HG03139 (cell line): ENCODE measurements around the gene NCAM2.

ENCODE experiments used
- ATAC-seq: cut with Tn5 transposase; IDR thresholded peaks from one replicate; pipeline ENCODE4 v1.9.1; 2021; ENCODE audit not compliant: unreplicated experiment

Gene NCAM2

DNA sequence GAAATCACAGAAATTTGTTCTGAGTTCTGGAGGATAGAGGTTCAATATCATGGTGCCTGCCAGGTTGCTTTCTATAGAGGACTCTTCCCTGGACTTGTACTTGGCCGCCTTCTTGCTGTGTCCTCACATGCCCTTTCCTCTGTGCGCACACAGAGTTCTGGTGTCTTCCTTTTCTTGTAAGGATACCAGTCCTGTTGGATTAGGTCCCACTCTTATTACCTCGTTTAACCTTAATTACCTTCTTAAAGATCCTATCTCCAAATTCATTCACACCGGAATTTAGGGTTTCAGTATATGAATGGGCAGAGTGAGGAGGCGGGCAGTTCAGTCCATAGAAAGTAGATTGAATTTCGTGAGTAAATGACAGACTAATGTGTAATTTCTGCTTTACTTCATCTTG is 413.9 kb downstream of the NCAM2 start:
- ATAC-seq, result no peak

DNA sequence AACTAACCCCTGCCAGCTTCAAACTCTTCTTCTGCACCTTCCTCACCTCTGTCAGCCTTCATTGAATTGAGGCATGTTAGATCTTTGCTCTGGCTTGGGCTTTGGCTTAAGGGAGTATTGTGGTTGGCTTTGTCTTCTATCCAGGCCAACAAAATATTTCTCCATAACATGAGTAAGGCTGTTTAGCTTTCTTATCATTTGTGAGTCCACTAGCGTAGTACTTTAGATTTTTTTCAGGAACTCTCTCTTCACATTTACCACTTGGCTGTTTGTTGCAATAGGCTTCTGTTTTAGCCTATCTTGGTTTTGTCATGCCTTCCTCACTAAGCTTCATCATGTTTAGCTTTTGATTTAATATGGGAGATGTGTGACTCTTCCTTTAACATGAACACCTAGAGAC is 417.5 kb downstream of the NCAM2 start:
- no peak for ATAC-seq

DNA sequence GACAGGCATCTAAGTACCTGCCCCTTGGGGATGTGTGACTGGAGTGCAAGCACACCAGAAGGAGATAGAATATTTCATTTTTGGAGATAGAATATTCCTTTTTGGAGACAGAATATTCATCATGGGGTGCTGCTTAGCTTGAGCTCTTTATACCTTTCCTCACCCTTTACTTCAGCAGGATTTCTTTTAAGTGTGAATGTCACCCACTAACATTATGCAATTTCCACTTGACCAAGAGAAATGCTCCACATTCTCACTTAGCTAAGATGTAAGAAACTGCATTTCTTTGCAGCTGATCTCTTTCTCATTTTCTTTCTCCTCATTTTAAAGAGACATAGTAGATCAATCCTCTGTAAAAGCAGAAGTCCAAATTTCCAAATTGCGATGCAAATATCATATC is 436.7 kb downstream of the NCAM2 start:
- ATAC-seq, result no peak

DNA sequence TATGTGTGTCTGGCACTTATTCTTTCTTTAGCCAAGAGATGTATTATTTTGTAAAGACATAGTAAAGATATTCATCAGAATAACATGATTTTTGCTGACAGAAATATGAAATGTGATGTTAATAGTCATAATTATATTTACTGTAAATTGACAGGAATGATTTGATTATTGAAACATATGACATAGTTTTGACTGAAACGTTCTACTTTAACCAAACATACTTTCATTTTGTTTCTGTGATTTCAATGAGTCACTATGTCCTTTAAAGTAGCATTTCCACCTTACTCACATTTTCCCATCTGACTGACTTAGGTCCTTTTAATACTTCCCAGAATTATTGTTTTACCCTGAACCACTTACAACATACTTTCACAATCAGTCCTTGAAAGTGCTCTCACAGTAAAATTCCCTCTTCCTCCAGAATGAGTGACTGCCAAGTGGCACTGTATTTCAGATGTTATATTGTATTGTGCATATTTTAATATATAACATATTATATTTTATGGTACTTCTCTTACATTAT is 437.9 kb downstream of the NCAM2 start:
- ATAC-seq, result no peak

DNA sequence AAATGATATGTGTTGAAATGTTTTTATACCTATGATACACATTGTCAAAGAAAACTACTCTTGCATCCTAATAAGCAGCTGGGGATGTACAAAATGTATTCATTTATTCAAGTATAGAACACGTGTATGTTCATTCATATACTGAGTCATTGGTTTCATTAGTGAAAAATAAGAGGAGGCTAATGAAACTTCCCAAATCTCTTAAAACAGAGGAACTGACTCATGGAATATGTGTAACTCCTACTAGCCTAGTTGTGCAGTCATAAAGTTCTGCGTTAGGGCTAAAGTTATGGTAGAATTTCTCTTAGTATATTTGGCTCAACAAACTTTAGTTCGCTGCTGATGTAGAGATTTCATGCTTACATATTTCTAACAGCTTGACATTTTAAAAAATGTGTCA is 441.6 kb downstream of the NCAM2 start:
- ATAC-seq, result no peak

- no peak for ATAC-seq
These were observed 458.9 kb downstream of the NCAM2 start for GRCh38 chr21:21457077-21457476.

- no peak for ATAC-seq
These were observed 460.0 kb downstream of the NCAM2 start for GRCh38 chr21:21458124-21458631.

DNA sequence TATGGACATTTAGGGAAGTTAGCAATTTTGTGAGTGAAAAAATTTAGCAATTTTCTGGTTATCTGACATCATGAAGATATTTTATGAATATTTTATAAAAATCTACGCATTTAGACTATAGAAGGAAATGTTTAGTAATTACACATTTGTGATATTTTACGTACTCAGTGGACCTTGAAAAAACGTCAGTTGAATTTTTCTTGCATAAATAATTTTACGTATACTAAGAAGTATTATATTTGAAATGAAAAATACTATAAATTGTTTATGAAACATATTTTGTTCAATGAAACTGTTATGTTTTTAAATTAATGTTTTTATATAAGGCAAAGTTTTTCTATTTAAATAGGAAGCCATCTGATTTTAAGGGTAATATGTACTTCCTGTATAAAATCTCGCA is 462.8 kb downstream of the NCAM2 start:
- ATAC-seq, result no peak

DNA sequence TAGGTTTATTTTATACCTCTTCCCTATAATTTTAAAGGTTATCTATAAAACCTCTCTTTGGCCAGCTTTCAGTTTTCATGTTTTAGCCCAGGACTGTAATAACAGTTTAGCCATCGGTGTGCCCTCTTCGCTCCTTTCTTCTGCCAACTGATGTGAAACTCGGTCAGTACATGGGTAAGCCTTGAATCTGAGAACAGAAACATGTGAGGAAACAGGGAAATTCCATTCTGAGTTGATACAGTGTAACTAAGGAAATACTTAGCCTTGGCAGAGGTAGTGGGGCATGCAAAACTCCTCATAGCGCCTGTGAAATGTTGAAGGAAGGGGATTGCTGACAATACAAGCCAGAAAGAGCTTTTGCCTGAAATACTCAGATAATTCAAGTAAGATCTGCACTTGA is 465.2 kb downstream of the NCAM2 start:
- ATAC-seq, result no peak

DNA sequence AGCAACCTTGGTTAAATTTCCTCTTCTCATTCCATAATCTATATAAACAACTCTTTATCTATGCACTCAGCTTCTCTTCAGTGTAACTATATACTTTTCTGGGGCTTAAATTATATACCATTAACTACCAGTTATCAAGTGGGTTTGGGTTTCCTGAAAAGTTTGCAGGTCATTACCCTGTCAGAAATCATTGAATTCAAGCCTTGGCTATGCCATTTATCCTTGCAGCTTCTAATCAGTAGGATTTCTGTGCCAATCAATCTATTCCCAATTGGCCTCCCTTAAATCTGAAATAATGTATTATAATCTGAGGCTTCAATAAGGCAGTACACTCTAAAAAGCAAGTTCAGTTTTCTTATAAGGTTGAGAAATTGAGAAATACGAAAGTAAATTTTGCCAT is 466.5 kb downstream of the NCAM2 start:
- no peak for ATAC-seq

GRCh38 chr21:21466752-21467151 is 468.5 kb downstream of the NCAM2 start:
- ATAC-seq, result no peak

GRCh38 chr21:21468003-21468402 is 469.8 kb downstream of the NCAM2 start:
- ATAC-seq, result no peak

GRCh38 chr21:21481239-21481638 is 483.0 kb downstream of the NCAM2 start:
- ATAC-seq, result no peak

DNA sequence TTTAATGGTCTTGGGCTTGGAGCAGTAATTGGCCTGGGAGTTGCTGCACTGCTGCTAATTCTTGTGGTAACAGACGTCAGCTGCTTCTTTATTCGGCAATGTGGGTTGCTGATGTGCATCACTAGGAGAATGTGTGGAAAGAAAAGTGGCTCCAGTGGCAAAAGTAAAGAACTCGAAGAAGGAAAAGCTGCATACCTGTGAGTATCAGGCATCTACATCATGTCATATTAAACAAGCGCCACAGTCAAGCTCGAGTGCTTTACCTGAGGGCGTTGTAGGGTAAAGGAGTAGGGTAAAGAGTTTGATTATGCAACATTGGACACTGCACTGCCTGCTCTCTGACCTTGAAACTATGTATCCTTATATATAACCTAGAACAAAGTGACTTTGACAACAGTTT is 510.6 kb downstream of the NCAM2 start:
- no peak for ATAC-seq

GRCh38 chr21:21530680-21531079 is 532.5 kb downstream of the NCAM2 start:
- no peak for ATAC-seq

DNA sequence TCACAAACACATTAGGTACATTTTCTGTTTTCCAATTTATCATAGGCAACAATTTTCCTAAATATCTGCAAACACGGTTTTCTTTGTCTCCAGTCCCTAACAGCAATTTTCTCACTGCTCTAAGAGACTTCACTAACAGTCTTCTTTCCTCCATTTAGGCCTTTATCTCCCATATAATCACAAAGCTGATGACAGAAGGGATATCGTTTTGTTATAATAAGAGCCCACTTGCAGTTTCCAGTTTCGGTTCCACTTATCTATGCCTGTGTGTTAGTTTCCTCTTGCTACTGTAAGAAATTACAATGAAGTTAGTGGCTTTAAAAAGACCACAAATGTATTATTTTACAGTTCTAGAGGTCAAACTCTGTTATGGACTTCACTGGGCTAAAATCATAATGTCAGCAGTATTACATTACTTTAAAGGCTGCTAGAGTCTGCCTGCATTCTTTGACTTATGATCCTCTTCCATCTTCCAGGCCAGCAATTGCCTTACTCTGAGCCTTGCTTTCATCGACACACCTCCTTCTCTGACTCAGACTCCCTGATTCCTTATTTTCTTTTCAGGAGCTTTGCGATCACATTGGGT is 549.3 kb downstream of the NCAM2 start:
- no peak for ATAC-seq

- ATAC-seq, result no peak
These were observed 561.3 kb downstream of the NCAM2 start for GRCh38 chr21:21559285-21560045.
